Ectodermal cell (in vitro differentiated cells): ENCODE data around the gene NOC3L. TPM values are rescaled to one million over a fixed set of nuclear protein-coding genes. Genes with fewer than 3 reads are reported as not detected.

Experiments used
- H3K27ac ChIP-seq: 2 replicates; pipeline ENCODE4 v1.7.0; 2013; ENCODE audit warnings: mild to moderate bottlenecking, low read depth, low read length; ENCODE audit not compliant: insufficient read depth, poor library complexity, severe bottlenecking
- H3K27me3 ChIP-seq: 2 replicates; pipeline ENCODE4 v1.7.0; 2013; ENCODE audit warnings: mild to moderate bottlenecking, low read length; ENCODE audit not compliant: insufficient read depth, control insufficient read depth, poor library complexity, severe bottlenecking
- H3K36me3 ChIP-seq: one replicate; pipeline ENCODE4 v1.7.0; 2013; ENCODE audit warnings: low read length; ENCODE audit not compliant: control insufficient read depth, insufficient read depth
- H3K4me1 ChIP-seq: one replicate; pipeline ENCODE4 v1.7.0; 2013; ENCODE audit warnings: low read length; ENCODE audit not compliant: control insufficient read depth, insufficient read depth
- H3K4me3 ChIP-seq: 2 replicates; pipeline ENCODE4 v1.7.0; 2013; ENCODE audit warnings: low read depth, low read length, control low read depth; ENCODE audit not compliant: insufficient read depth
- H3K9me3 ChIP-seq: 2 replicates; pipeline ENCODE4 v1.7.0; 2013; ENCODE audit warnings: mild to moderate bottlenecking, low read length, moderate library complexity; ENCODE audit not compliant: control insufficient read depth
- WGBS, 2 experiments: methylation state at CpG; one replicate each; pipeline ENCODE4 v1.1.7; 2013; ENCODE audit warnings: missing lambda C conversion rate in 2 of 2; 5-methylcytosine and 5-hydroxymethylcytosine counted together
- polyA plus RNA-seq, 4 experiments: library from polyadenylated mRNA; stranded (reverse); fragments of 50-300 nt; gene quantifications; one replicate each; pipeline ENCODE4 v1.2.3, GENCODE V29; 2013

NOC3L gene
- 28.5 TPM for polyA plus RNA-seq (2013, experiment 1 of 4)
- 26.3 TPM for polyA plus RNA-seq (2013, experiment 2 of 4)
- 18.8 TPM for polyA plus RNA-seq (2013, experiment 3 of 4)
- polyA plus RNA-seq (2013, experiment 4 of 4): 22.1 TPM

DNA sequence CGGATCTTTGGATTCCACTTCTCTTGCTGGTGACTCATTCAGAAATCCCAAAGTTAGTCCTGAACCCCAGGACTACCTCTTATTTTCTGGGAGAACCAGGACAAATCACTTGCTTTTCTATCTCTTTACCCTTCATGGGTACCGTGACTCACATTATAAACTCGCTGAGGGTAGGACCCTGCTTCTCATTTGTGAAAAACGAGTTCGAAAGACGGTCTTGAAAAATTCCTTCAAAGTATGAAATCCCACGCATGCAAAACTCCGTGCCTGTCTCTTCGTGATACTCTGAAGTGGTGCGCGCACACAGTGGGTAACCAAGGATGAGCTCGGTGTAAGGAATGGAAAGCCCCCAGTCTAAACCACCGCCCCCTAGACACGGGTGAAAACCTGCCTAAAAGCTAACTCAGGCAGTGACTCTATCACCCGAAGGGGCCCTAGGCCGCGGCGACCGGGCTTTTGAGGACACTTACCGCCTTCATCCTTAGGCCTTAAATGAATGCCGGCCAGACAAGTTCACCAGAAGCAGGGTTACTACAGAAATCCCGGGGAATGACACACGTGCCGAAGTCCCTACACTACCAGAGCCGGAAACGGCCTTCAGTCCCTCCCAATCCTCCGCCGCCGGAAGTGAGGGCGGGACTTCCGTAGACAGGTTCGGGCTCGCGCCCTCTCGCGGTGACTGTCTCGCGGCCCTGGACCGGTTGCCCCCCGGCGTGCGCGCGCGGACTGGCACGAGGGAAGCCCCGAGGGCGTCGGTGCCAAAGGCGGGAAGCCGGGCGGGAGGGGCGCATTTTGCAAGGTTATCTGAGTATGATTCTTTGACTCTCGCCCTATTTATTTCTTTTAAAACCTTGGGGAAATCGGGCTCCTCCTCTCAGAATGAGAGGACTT lies at the start of gene NOC3L:
Gene NOC3L (minus strand): TSS at position 580 of the 891 bp plus-strand sequence. CDS start 101 bp downstream, at position 479.
- no peak within 1 kb of the TSS for H3K27ac ChIP-seq
- H3K27me3 ChIP-seq: peaks cover 19% of the 10 kb centered on the region
- H3K36me3 ChIP-seq: peaks cover 5% of the 10 kb centered on the region
- no peaks in the 10 kb centered on the region for H3K4me1 ChIP-seq
- no peaks in the 10 kb centered on the region for H3K9me3 ChIP-seq
- H3K4me3 ChIP-seq: peak within 1 kb of the TSS; percentile 79
- WGBS, 2 experiments: 1% methylated on average over 55 of the region's 55 CpGs

DNA sequence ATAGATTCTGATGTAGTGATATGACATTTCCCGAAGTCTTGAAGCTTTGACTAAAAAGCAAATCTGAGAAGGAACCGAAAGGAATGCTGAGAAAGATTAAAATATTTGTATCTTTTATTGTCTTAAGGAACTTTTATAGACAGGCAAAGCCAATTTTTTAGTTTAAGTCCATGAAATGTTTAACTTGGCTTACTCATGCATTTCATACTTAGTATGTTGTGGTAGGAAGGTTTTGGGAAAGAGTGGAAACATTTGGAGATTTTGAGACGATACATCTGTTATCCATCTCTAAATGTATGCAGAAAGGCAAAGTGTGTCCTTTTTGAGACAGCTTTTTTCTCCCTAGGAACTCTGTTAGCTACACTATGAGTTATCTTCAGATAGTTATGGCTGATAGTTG lies 49.7 kb upstream of the NOC3L start:
- no peaks in the 10 kb centered on the region for H3K27me3 ChIP-seq
- H3K9me3 ChIP-seq: no peaks in the 10 kb centered on the region
- H3K36me3 ChIP-seq: no peaks in the 10 kb centered on the region
- no peak overlapping the region for H3K27ac ChIP-seq
- H3K4me3 ChIP-seq: no peak overlapping the region
- H3K4me1 ChIP-seq: no peaks in the 10 kb centered on the region
- WGBS, 2 experiments: 92% methylated on average over 3 of the region's 3 CpGs

GRCh38 chr10:94411304-94411703 lies 48.6 kb upstream of the NOC3L start:
- Histone ChIP-seq H3K36me3 (no peaks in the 10 kb centered on the region), H3K4me1 (no peaks in the 10 kb centered on the region), H3K4me3 (no peak overlapping the region), H3K9me3 (no peaks in the 10 kb centered on the region), H3K27ac (no peak overlapping the region), H3K27me3 (no peaks in the 10 kb centered on the region)
- WGBS, 2 experiments: 91 to 93% methylated on average over 3 of the region's 3 CpGs

- H3K36me3 ChIP-seq: no peaks in the 10 kb centered on the region
- no peak overlapping the region for H3K27ac ChIP-seq
- no peaks in the 10 kb centered on the region for H3K4me1 ChIP-seq
- H3K27me3 ChIP-seq: peaks cover 15% of the 10 kb centered on the region
- 64 to 66% methylated on average over 6 to 7 of the region's 7 CpGs for WGBS, 2 experiments
- H3K4me3 ChIP-seq: no peak overlapping the region
- no peaks in the 10 kb centered on the region for H3K9me3 ChIP-seq
Measured at GRCh38 chr10:94409021-94409657, 46.4 kb upstream of the NOC3L start.

DNA sequence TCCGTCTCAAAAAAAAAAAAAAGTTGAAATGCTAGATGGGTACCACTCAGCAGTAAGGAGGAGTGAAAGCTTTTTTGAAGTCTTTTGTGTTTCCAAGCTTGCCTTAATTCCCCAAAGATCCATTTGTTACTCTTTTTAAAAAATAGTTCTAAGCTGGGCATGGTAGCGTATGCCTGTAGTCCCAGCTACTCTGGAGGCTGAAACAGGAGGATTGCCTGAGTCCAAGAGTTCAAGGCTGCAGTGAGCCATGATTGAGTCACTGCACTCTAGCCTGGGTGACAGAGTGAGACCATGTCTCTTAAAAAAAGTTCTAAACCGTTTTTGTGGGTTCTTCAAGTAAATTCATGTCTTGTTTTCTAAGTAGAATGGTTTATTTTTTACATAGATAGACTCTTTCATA lies 44.9 kb upstream of the NOC3L start:
- Histone ChIP-seq H3K4me1 (no peaks in the 10 kb centered on the region), H3K36me3 (no peaks in the 10 kb centered on the region), H3K27me3 (peaks cover 29% of the 10 kb centered on the region), H3K27ac (no peak overlapping the region), H3K9me3 (no peaks in the 10 kb centered on the region), H3K4me3 (no peak overlapping the region)
- 93% methylated on average over 3 of the region's 3 CpGs for WGBS, 2 experiments

DNA sequence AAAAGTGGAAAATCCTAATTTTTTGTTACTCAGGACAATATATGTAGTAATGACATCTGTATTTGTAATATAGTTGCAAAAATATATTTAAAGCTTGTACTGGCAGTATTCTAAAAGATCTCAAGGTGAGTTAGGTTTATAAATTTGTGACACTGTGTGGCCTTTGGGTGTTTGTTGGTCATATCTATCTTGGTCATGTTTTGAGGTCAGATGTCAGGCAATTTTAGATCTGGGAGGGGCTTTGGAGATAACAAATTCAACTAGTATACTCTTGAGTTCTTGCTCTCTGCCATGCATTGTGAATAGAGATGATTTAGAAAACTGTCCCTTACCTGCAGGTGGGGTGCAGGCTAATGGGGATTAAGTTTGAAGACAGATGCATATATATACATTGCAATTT lies 42.7 kb upstream of the NOC3L start:
- H3K27ac ChIP-seq: no peak overlapping the region
- H3K36me3 ChIP-seq: no peaks in the 10 kb centered on the region
- no peak overlapping the region for H3K4me3 ChIP-seq
- peaks cover 29% of the 10 kb centered on the region for H3K27me3 ChIP-seq
- no peaks in the 10 kb centered on the region for H3K9me3 ChIP-seq
- no peaks in the 10 kb centered on the region for H3K4me1 ChIP-seq

DNA sequence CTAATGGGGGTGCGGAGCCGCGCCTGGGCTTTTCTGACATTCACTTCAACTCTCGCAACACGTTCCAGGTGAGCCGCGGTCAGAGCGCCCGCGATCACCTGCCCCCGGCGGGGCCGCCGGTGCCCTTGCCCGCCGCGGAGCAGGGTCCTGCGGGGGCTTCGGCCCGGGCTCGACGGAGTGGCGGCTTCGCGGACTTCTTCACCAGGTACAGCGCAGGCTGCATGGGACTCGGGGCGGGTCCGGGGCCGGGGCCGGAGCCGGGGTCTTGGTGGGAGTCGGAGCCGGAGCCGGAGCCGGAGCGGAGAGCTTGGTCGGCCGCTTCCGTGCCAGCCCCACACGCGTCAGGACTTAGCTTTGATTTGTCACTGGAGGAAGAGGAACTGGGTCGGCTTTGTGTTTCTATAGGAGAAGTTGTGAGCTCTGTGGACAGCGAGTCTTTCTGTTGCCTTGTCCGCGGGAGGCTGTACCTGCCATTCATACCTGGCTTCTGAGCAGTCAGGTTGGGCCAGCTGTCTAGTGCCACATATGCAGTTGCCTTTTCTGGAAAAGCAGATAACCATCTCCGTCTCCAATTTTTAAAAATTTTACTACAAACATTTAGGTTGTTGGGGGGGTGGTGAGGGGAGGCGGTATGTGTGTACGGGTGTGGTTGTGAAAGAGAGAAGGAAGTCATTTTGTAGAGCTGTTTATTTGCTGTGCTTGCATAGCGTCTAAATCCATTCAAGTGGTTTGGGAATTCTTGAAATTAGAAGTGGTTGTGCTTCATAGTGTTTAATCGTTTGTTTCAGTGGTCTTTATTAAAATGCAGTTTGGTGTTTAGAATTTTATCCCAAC lies 40.9 kb upstream of the NOC3L start:
- Histone ChIP-seq H3K4me3 (peak overlapping the region; percentile 63), H3K9me3 (no peaks in the 10 kb centered on the region), H3K36me3 (no peaks in the 10 kb centered on the region), H3K27me3 (peaks cover 29% of the 10 kb centered on the region), H3K27ac (no peak overlapping the region), H3K4me1 (no peaks in the 10 kb centered on the region)
- WGBS, 2 experiments: 2 to 4% methylated on average over 50 of the region's 51 CpGs

DNA sequence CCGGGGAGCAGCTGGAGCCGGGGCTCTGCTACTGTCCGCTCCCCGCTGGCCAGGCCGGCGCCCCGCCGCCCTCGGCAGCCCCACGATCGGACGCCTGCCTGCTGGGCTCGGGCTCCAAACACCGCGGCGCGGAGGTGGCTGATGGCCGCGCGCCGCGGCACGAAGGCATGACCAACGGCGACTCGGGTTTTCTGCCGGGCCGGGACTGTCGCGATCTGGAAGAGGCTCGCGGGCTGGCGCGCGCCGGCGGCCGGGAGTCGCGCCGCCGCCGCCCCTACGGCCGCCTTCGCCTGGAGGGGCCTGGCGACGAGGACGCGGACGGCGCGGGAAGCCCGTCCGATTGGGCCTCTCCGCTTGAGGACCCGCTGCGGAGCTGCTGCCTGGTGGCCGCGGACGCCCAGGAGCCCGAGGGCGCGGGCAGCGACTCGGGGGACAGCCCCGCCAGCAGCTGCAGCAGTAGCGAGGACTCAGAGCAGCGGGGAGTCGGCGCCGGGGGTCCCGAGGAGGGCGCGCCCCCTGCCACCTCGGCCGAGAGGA lies 40.2 kb upstream of the NOC3L start:
- Histone ChIP-seq H3K36me3 (no peaks in the 10 kb centered on the region), H3K4me3 (peak overlapping the region; percentile 63), H3K27ac (no peak overlapping the region), H3K4me1 (no peaks in the 10 kb centered on the region), H3K9me3 (no peaks in the 10 kb centered on the region), H3K27me3 (peaks cover 29% of the 10 kb centered on the region)
- WGBS, 2 experiments: 0% methylated on average over 77 of the region's 77 CpGs

DNA sequence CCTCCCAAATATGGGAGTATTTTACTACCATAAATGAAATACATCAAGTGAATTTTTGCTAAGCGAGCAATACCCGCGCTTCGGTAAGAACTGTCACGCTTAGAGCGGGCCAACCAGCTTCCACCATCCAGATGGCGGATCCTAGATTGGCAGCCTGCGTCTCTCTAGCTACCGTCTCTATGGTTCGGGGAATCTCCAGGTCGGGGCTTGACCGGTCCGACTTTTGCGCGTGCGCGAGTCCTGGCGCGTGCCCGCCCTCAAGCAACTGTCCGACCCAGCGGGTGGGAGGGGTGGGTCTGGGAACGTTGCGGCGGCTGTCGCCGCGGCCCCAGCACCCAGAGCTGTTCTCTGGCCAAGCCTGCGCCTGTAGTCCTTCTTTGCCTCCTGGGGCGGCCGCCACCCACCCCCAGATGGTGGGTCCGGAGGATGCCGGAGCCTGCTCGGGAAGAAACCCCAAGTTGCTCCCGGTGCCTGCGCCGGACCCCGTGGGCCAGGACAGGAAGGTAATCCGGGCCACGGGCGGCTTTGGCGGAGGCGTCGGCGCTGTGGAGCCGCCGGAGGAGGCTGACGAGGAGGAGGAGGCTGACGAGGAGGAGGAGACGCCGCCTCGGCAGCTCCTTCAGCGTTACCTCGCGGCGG lies 39.6 kb upstream of the NOC3L start, which contains the start of gene TBC1D12:
Gene TBC1D12 (plus strand): TSS at position 338 of the 639 bp plus-strand sequence. CDS start 73 bp downstream, at position 411.
- WGBS, 2 experiments: 1% methylated on average over 56 of the region's 56 CpGs
- H3K27me3 ChIP-seq: peaks cover 29% of the 10 kb centered on the region
- H3K27ac ChIP-seq: no peak within 1 kb of the TSS
- H3K36me3 ChIP-seq: no peaks in the 10 kb centered on the region
- H3K4me1 ChIP-seq: no peaks in the 10 kb centered on the region
- peak within 1 kb of the TSS; percentile 63 for H3K4me3 ChIP-seq
- H3K9me3 ChIP-seq: no peaks in the 10 kb centered on the region
